OCI-LY1 (cell line): ENCODE data around the gene MELTF.

Source experiments
- H2AFZ ChIP-seq: fragments of 200-600 bp; sonication (generic), shearing (Covaris generic); 2 replicates; pipeline ENCODE4 v1.6.0; 2014; ENCODE audit warnings: antibody characterized with exemption, mild to moderate bottlenecking, low read length
- H3F3A ChIP-seq: fragments of 200-600 bp; sonication (generic), shearing (Covaris generic); 2 replicates; pipeline ENCODE4 v1.6.0; 2014; ENCODE audit warnings: mild to moderate bottlenecking, antibody characterized with exemption, low read length, moderate library complexity; ENCODE audit not compliant: insufficient read depth
- H3K27ac ChIP-seq: fragments of 200-600 bp; sonication (generic); 2 replicates; pipeline ENCODE4 v1.5.1; 2014; ENCODE audit warnings: low read length, mixed run types, mild to moderate bottlenecking, low read depth; ENCODE audit not compliant: poor library complexity, severe bottlenecking
- H3K27me3 ChIP-seq: fragments of 200-600 bp; sonication (generic); 2 replicates; pipeline ENCODE4 v1.6.0; 2014; ENCODE audit warnings: antibody characterized with exemption, mild to moderate bottlenecking, low read length, moderate library complexity; ENCODE audit not compliant: insufficient read depth
- H3K36me3 ChIP-seq: fragments of 200-600 bp; sonication (generic); 2 replicates; pipeline ENCODE4 v1.6.1; 2014; ENCODE audit warnings: mild to moderate bottlenecking, antibody characterized with exemption, low read length, moderate library complexity, mixed read lengths; ENCODE audit not compliant: insufficient read depth
- H3K4me1 ChIP-seq: fragments of 200-600 bp; sonication (generic); 2 replicates; pipeline ENCODE4 v1.5.1; 2014; ENCODE audit warnings: mild to moderate bottlenecking, low read length, moderate library complexity; ENCODE audit not compliant: insufficient read depth, severe bottlenecking
- H3K4me2 ChIP-seq: fragments of 200-600 bp; sonication (generic), shearing (Covaris generic); 2 replicates; pipeline ENCODE4 v1.6.1; 2014; ENCODE audit warnings: low read length
- H3K4me3 ChIP-seq: fragments of 200-600 bp; sonication (generic); 2 replicates; pipeline ENCODE4 v1.5.1; 2014; ENCODE audit warnings: low read length, low read depth, mild to moderate bottlenecking, mixed read lengths; ENCODE audit not compliant: poor library complexity, severe bottlenecking
- H3K79me2 ChIP-seq: fragments of 200-600 bp; shearing (Covaris generic); 2 replicates; pipeline ENCODE4 v1.6.1; 2016; ENCODE audit warnings: mixed run types, low read length, mixed read lengths; ENCODE audit not compliant: insufficient read depth
- H3K9ac ChIP-seq: fragments of 200-600 bp; sonication (generic), shearing (Covaris generic); 2 replicates; pipeline ENCODE4 v1.6.1; 2014; ENCODE audit warnings: mild to moderate bottlenecking, low read length, mixed read lengths
- H3K9me2 ChIP-seq: fragments of 200-600 bp; sonication (generic), shearing (Covaris generic); 2 replicates; pipeline ENCODE4 v1.6.1; 2014; ENCODE audit warnings: low read depth, mild to moderate bottlenecking, low read length, mixed read lengths
- H3K9me3 ChIP-seq: fragments of 200-600 bp; shearing (Covaris generic); 2 replicates; pipeline ENCODE4 v1.6.1; 2014; ENCODE audit warnings: low read length, mixed read lengths
- H4K20me1 ChIP-seq: fragments of 200-600 bp; sonication (generic), shearing (Covaris generic); 2 replicates; pipeline ENCODE4 v1.6.0; 2016; ENCODE audit warnings: mild to moderate bottlenecking, low read length; ENCODE audit not compliant: insufficient read depth
- CTCF ChIP-seq: fragments of 200-600 bp; sonication (generic), shearing (Covaris generic); IDR thresholded peaks from 2 replicates; pipeline ENCODE4 v1.5.1; 2017; ENCODE audit warnings: mild to moderate bottlenecking, antibody characterized with exemption, low read length, moderate library complexity, mixed read lengths
- EZH2 ChIP-seq: fragments of 200-600 bp; sonication (generic), shearing (Covaris generic); IDR thresholded peaks from 2 replicates; pipeline ENCODE4 v1.8.0; 2017; ENCODE audit warnings: borderline replicate concordance, mixed run types, mild to moderate bottlenecking, antibody characterized with exemption, low read length, moderate library complexity, mixed read lengths

Gene MELTF

GRCh38 chr3:196983186-196983585 lies 46.4 kb downstream of the MELTF start:
- Histone ChIP-seq H3K9ac (no peak overlapping the region), H3K4me3 (no peak overlapping the region), H3K79me2 (no peaks in the 10 kb centered on the region), H3K27ac (no peak overlapping the region), H3K36me3 (peaks cover 5% of the 10 kb centered on the region; the same call in 1 of the 2 replicates), H3K4me1 (peaks cover 7% of the 10 kb centered on the region), H3F3A (no peaks in the 10 kb centered on the region), H3K9me3 (peaks cover 6% of the 10 kb centered on the region), H2AFZ (no peak overlapping the region), H3K4me2 (no peak overlapping the region), H3K27me3 (peaks cover 5% of the 10 kb centered on the region; the same call in 1 of the 2 replicates), H3K9me2 (no peaks in the 10 kb centered on the region), H4K20me1 (no peaks in the 10 kb centered on the region)
- no peak for TF ChIP-seq CTCF
- TF ChIP-seq EZH2: no peak

GRCh38 chr3:196981657-196982056 lies 48.0 kb downstream of the MELTF start:
- Histone ChIP-seq H3K9ac (no peak overlapping the region), H3K79me2 (no peaks in the 10 kb centered on the region), H3K9me2 (no peaks in the 10 kb centered on the region), H2AFZ (no peak overlapping the region), H3K27me3 (peaks cover 5% of the 10 kb centered on the region; the same call in 1 of the 2 replicates), H3F3A (no peaks in the 10 kb centered on the region), H3K4me3 (no peak overlapping the region), H3K4me2 (no peak overlapping the region), H3K27ac (no peak overlapping the region), H3K9me3 (peaks cover 6% of the 10 kb centered on the region), H3K4me1 (peaks cover 7% of the 10 kb centered on the region), H3K36me3 (peaks cover 5% of the 10 kb centered on the region; the same call in 1 of the 2 replicates), H4K20me1 (no peaks in the 10 kb centered on the region)
- no peak for TF ChIP-seq EZH2
- TF ChIP-seq CTCF: no peak

- Histone ChIP-seq H3K9me2 (no peaks in the 10 kb centered on the region), H3K4me1 (peaks cover 7% of the 10 kb centered on the region), H4K20me1 (no peaks in the 10 kb centered on the region), H3F3A (no peaks in the 10 kb centered on the region), H3K4me3 (no peak overlapping the region), H3K4me2 (no peak overlapping the region), H3K79me2 (no peaks in the 10 kb centered on the region), H3K27ac (no peak overlapping the region), H3K36me3 (peaks cover 5% of the 10 kb centered on the region; the same call in 1 of the 2 replicates), H3K9me3 (peaks cover 6% of the 10 kb centered on the region), H2AFZ (no peak overlapping the region), H3K27me3 (peaks cover 5% of the 10 kb centered on the region; the same call in 1 of the 2 replicates), H3K9ac (no peak overlapping the region)
- TF ChIP-seq EZH2 (no peak), CTCF (no peak)
Measured at GRCh38 chr3:196979545-196979944, 50.1 kb downstream of the MELTF start.
